HepG2 (cell line): ENCODE measurements around the gene KRTAP12-4. TPM values are rescaled to one million over a fixed set of nuclear protein-coding genes. Genes with fewer than 3 reads are reported as not detected.

Source experiments
- ATAC-seq: fragments of 200-7000 bp; cut with Tn5 transposase; 3 replicates; pipeline ENCODE4 v1.9.1; 2020; ENCODE audit warnings: mild to moderate bottlenecking, moderate library complexity
- BruUV-seq: library from RNA; stranded (reverse); fragments of 400-500 nt; replicated peaks from 2 replicates; lab custom pipeline; 2021; lab: Mats Ljungman, UMichigan
- CTCF ChIA-PET: fragments of 300-600 bp; formaldehyde crosslinking; extraction: SDS; loops from one replicate; lab custom pipeline; 2021; ENCODE audit warnings: low total read pairs, inconsistent platforms, low intra/inter-chr PET ratio; lab: Yijun Ruan, JAX
- POLR2A ChIA-PET: fragments of 350-600 bp; sonication (Branson Sonifier 250); formaldehyde crosslinking; loops from one replicate; lab custom pipeline; 2020; ENCODE audit warnings: antibody characterized with exemption, inconsistent platforms; lab: Yijun Ruan, JAX
- DNase-seq: peaks from one replicate; pipeline ENCODE4 v3.0.0-alpha.2; 2015; ENCODE audit warnings: low spot score
- FAIRE-seq: peaks from 3 replicates; lab custom pipeline; 2011; peaks lifted over from hg19 to GRCh38; lab: Jason Lieb, UNC
- H2AFZ ChIP-seq: one replicate; pipeline ENCODE4 v1.6.1; 2011; ENCODE audit warnings: low read length, inconsistent platforms
- H3K27ac ChIP-seq: fragments of 300-600 bp; 3 replicates; pipeline ENCODE4 v1.8.0; 2011; ENCODE audit warnings: mixed run types, mild to moderate bottlenecking, mixed read lengths, low read length, inconsistent platforms; ENCODE audit not compliant: insufficient read depth; ENCODE audit errors: extremely low read length
- H3K27me3 ChIP-seq, 2 experiments: fragments of 200-600 bp in 1 of 2; 2 replicates in 1 of 2; 3 replicates in 1 of 2; pipeline versions ENCODE4 v1.6.0 to v1.8.0; 2011; ENCODE audit warnings: low read length in 2 of 2, mild to moderate bottlenecking in 2 of 2, moderate library complexity in 2 of 2, inconsistent platforms in 1 of 2; ENCODE audit not compliant: insufficient read depth in 2 of 2, control insufficient read depth in 1 of 2
- H3K36me3 ChIP-seq, 2 experiments: fragments of 200-600 bp in 1 of 2; replicated peaks in 1 of 2; 2 replicates in 1 of 2; 3 replicates in 1 of 2; pipeline versions ENCODE4 v1.5.1 to v1.8.0; 2011; ENCODE audit warnings: low read length in 2 of 2, inconsistent platforms in 1 of 2; ENCODE audit not compliant: insufficient read depth in 2 of 2, control insufficient read depth in 1 of 2
- H3K4me1 ChIP-seq: 2 replicates; pipeline ENCODE4 v1.5.1; 2012; ENCODE audit warnings: low read length, inconsistent platforms; ENCODE audit not compliant: insufficient read depth
- H3K4me2 ChIP-seq: 2 replicates; pipeline ENCODE4 v1.6.0; 2011; ENCODE audit warnings: low read depth, low read length, inconsistent platforms
- H3K4me3 ChIP-seq, 3 experiments: fragments of 200-600 bp in 1 of 3; sonication (generic), shearing (Covaris generic) in 1 of 3; replicated peaks in 1 of 3; 2 replicates each; pipeline ENCODE4 v1.5.1; 2011 to 2016; ENCODE audit warnings: low read length in 3 of 3, inconsistent platforms in 2 of 3, low read depth in 2 of 3, mild to moderate bottlenecking in 2 of 3, control low read depth in 1 of 3, mixed read lengths in 1 of 3; ENCODE audit not compliant: insufficient read depth in 1 of 3
- H3K79me2 ChIP-seq: one replicate; pipeline ENCODE4 v1.6.1; 2011; ENCODE audit warnings: low read length, inconsistent platforms; ENCODE audit not compliant: insufficient read depth
- H3K9ac ChIP-seq: 2 replicates; pipeline ENCODE4 v1.6.0; 2011; ENCODE audit warnings: mild to moderate bottlenecking, low read depth, low read length, inconsistent platforms; ENCODE audit not compliant: insufficient read depth
- H3K9me3 ChIP-seq: 2 replicates; pipeline ENCODE4 v1.5.1; 2012; ENCODE audit warnings: mild to moderate bottlenecking, low read length
- H4K20me1 ChIP-seq: 2 replicates; pipeline ENCODE4 v1.6.0; 2011; ENCODE audit warnings: inconsistent platforms, mild to moderate bottlenecking, low read length, moderate library complexity; ENCODE audit not compliant: insufficient read depth
- BHLHE40 ChIP-seq: IDR thresholded peaks from 2 replicates; pipeline ENCODE4 v1.6.1; 2011; ENCODE audit warnings: low read length, improper control_type of control experiment
- CBX1 ChIP-seq: IDR thresholded peaks from one replicate; pipeline ENCODE4 v1.6.1; 2016; ENCODE audit warnings: antibody characterized with exemption, low read depth
- CEBPG ChIP-seq: IDR thresholded peaks from 2 replicates; pipeline ENCODE4 v1.6.1; 2016
- CREB1 ChIP-seq, 2 experiments: fragments of 450-650 bp in 1 of 2; IDR thresholded peaks; 2 replicates each; pipeline ENCODE4 v1.6.1; 2016 to 2017; ENCODE audit warnings: control low read depth in 1 of 2, mild to moderate bottlenecking in 1 of 2, missing compliant biosample characterization in 1 of 2, missing genetic modification characterization in 1 of 2
- HOXA5 ChIP-seq: sonication (generic); formaldehyde crosslinking; IDR thresholded peaks from 2 replicates; pipeline ENCODE4 v1.4.0; 2020; ENCODE audit warnings: missing genetic modification reagents
- JUN ChIP-seq: sonication (generic); formaldehyde crosslinking; IDR thresholded peaks from 2 replicates; pipeline ENCODE4 v1.4.0; 2020; ENCODE audit warnings: mild to moderate bottlenecking, missing genetic modification reagents
- MXI1 ChIP-seq: IDR thresholded peaks from 3 replicates; pipeline ENCODE4 v1.6.1; 2012; ENCODE audit warnings: low read depth, low read length, inconsistent platforms, borderline replicate concordance
- RNF2 ChIP-seq: fragments of 450-650 bp; conservative IDR thresholded peaks from 2 replicates; pipeline ENCODE4 v1.6.1; 2016; ENCODE audit warnings: low read depth
- SNRNP70 ChIP-seq: fragments of 200-400 bp; formaldehyde crosslinking; IDR thresholded peaks from 2 replicates; pipeline ENCODE4 v1.6.1; 2017; ENCODE audit warnings: mild to moderate bottlenecking, low read depth, low read length, moderate library complexity
- SP4 ChIP-seq: sonication (generic); formaldehyde crosslinking; IDR thresholded peaks from 2 replicates; pipeline ENCODE4 v1.8.1; 2023; ENCODE audit warnings: mild to moderate bottlenecking, missing genetic modification reagents
- ZNF547 ChIP-seq: sonication (generic); formaldehyde crosslinking; IDR thresholded peaks from 2 replicates; pipeline ENCODE4 v1.5.1; 2020; ENCODE audit warnings: mild to moderate bottlenecking, missing genetic modification reagents
- ZNF557 ChIP-seq: sonication (generic); formaldehyde crosslinking; IDR thresholded peaks from 2 replicates; pipeline ENCODE4 v1.4.0; 2020; ENCODE audit warnings: missing genetic modification reagents
- ZNF619 ChIP-seq: sonication (generic); formaldehyde crosslinking; IDR thresholded peaks from 2 replicates; pipeline ENCODE4 v1.4.0; 2020; ENCODE audit warnings: mild to moderate bottlenecking, missing genetic modification reagents
- ZNF883 ChIP-seq: sonication (generic); formaldehyde crosslinking; IDR thresholded peaks from 2 replicates; pipeline ENCODE4 v1.5.1; 2020; ENCODE audit warnings: mild to moderate bottlenecking, missing genetic modification reagents; ENCODE audit errors: not compliant biosample characterization
- WGBS: methylation state at CpG from one replicate; pipeline ENCODE4 v1.1.6; 2017; ENCODE audit warnings: low lambda C conversion rate; 5-methylcytosine and 5-hydroxymethylcytosine counted together
- in situ Hi-C: cut with HindIII; loops from 2 replicates; pipeline ENCODE4 v1.10.0; 2017; ENCODE audit warnings: low pct_unique_long_range_greater_than_20kb; ENCODE audit not compliant: extremely low pct_ligation_motif_present
- intact Hi-C: fragments of 100-400 bp; cut with micrococcal nuclease; formaldehyde crosslinking; loops from one replicate; pipeline ENCODE4 v1.10.0; 2022; ENCODE audit not compliant: unreplicated experiment
- polyA plus RNA-seq, 8 experiments: library from polyadenylated mRNA; depleted of rRNA in 3 of 8; stranded (reverse) in 7 of 8; unstranded in 1 of 8; fragments of >200 nt; fragmentation: Illumina TruSeq in 4 of 8; extraction: Trizol in 4 of 8; gene quantifications; 2 replicates each; pipeline versions ENCODE4 v1.2.1 to v1.2.3, GENCODE V29; 2011 to 2016; ENCODE audit warnings: low read depth in 4 of 8, missing spikeins in 1 of 8, mixed read lengths in 1 of 8; ENCODE audit not compliant: insufficient read depth in 1 of 8
- total RNA-seq, 5 experiments: library from RNA; depleted of rRNA; stranded (reverse); fragments of >200 nt; fragmentation: Illumina TruSeq; extraction: Trizol; gene quantifications; 2 replicates each; pipeline ENCODE4 v1.2.3, GENCODE V29; 2016; ENCODE audit warnings: low read depth in 1 of 5
- TF ChIP-seq, protein P1 (sequence below): sonication (generic); formaldehyde crosslinking; IDR thresholded peaks from 2 replicates; pipeline ENCODE4 v1.9.0; 2022; ENCODE audit warnings: low read depth, missing genetic modification reagents

KRTAP12-4 gene
- total and polyA plus RNA-seq, 2 of the 13 experiments (the other 11 are each of a cell fraction or from before 2014, with no cell fraction given), result not detected

GRCh38 chr21:44703731-44704635 lies 49.5 kb upstream of the KRTAP12-4 start:
- H3K4me1 ChIP-seq, result peaks cover 55% of the 10 kb centered on the region
- intact Hi-C loops (loop anchor here (5.0 kb wide), 1 partner anchor 33 kb away; no protein-coding TSS in a partner anchor), in situ Hi-C loops (no loop called here)
- H3K9me3 ChIP-seq, result no peaks in the 10 kb centered on the region
- no peak overlapping the region for H2AFZ ChIP-seq
- BruUV-seq, result no TSS peak
- ChIA-PET POLR2A (no interaction called here), CTCF (no interaction called here)
- H3K4me3 ChIP-seq, result no peak overlapping the region; a peak in 1 of 6 replicates
- no peak overlapping the region for H3K27ac ChIP-seq
- no peaks in the 10 kb centered on the region for H3K79me2 ChIP-seq
- FAIRE-seq (no peak), ATAC-seq (no peak), DNase-seq (no peak)
- peaks cover 4 to 31% of the 10 kb centered on the region in 2 experiments; a peak in 4 of 5 replicates for H3K27me3 ChIP-seq
- peak overlapping the region; percentile 53; the same call in 1 of the 2 replicates for H3K4me2 ChIP-seq
- 27% methylated on average over 8 of the region's 13 CpGs for WGBS
- H3K36me3 ChIP-seq, result no peaks in the 10 kb centered on the region
- no peaks in the 10 kb centered on the region for H4K20me1 ChIP-seq
- no peak overlapping the region for H3K9ac ChIP-seq
- TF ChIP-seq ZNF619 (CRISPR knock-in tag) (no peak), JUN (CRISPR knock-in tag) (0 out of 2 replicates have a peak, but pooled peaks have one; percentile 2)

GRCh38 chr21:44702973-44703730 lies 48.7 kb upstream of the KRTAP12-4 start:
- Histone ChIP-seq H3K36me3 (no peaks in the 10 kb centered on the region), H3K79me2 (no peaks in the 10 kb centered on the region), H3K27me3 (peaks cover 3 to 23% of the 10 kb centered on the region in 2 experiments; a peak in 4 of 5 replicates), H2AFZ (no peak overlapping the region), H3K4me1 (peaks cover 63% of the 10 kb centered on the region), H4K20me1 (no peaks in the 10 kb centered on the region), H3K9ac (no peak overlapping the region), H3K9me3 (no peaks in the 10 kb centered on the region), H3K4me3 (peak overlapping the region in 1 of 3 experiments; percentile 45; a peak in 1 of 6 replicates), H3K27ac (no peak overlapping the region), H3K4me2 (peak overlapping the region; percentile 53)
- CTCF ChIA-PET, result no interaction called here
- WGBS, result 10% methylated on average over 13 of the region's 16 CpGs
- in situ Hi-C loops, result no loop called here
- intact Hi-C loops, result loop anchor here (5.0 kb wide), 1 partner anchor 34 kb away; no protein-coding TSS in a partner anchor
- no peak for FAIRE-seq
- ATAC-seq, result peak; percentile 63
- POLR2A ChIA-PET, result no interaction called here
- DNase-seq, result peak; percentile 55
- no TSS peak for BruUV-seq
- TF ChIP-seq MXI1 (peak; percentile 37; the same call in 1 of the 3 replicates), CREB1 (IDR thresholded peaks at IDR 0.05) (peak; percentile 36), CREB1 (CRISPR knock-in tag; IDR thresholded peaks at IDR 0.05) (no peak), CEBPG (CRISPR knock-in tag) (no peak), SNRNP70 (no peak), RNF2 (peak; percentile 74; the same call in 1 of the 2 replicates), ZNF557 (no peak), BHLHE40 (0 out of 2 replicates have a peak, but pooled peaks have one; percentile 25), HOXA5 (CRISPR knock-in tag) (0 out of 2 replicates have a peak, but pooled peaks have one; percentile 28), ZNF547 (peak; percentile 69; the same call in 1 of the 2 replicates), SP4 (CRISPR knock-in tag) (no peak), ZNF883 (CRISPR knock-in tag) (peak; percentile 90), CBX1 (no peak)
- TF ChIP-seq, protein P1, sequence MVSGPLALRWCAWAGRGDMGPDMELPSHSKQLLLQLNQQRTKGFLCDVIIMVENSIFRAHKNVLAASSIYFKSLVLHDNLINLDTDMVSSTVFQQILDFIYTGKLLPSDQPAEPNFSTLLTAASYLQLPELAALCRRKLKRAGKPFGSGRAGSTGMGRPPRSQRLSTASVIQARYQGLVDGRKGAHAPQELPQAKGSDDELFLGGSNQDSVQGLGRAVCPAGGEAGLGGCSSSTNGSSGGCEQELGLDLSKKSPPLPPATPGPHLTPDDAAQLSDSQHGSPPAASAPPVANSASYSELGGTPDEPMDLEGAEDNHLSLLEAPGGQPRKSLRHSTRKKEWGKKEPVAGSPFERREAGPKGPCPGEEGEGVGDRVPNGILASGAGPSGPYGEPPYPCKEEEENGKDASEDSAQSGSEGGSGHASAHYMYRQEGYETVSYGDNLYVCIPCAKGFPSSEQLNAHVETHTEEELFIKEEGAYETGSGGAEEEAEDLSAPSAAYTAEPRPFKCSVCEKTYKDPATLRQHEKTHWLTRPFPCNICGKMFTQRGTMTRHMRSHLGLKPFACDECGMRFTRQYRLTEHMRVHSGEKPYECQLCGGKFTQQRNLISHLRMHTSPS (CRISPR knock-in tag), result no peak
